Measurements from ENCODE around the gene LRP5.

Gene LRP5

DNA sequence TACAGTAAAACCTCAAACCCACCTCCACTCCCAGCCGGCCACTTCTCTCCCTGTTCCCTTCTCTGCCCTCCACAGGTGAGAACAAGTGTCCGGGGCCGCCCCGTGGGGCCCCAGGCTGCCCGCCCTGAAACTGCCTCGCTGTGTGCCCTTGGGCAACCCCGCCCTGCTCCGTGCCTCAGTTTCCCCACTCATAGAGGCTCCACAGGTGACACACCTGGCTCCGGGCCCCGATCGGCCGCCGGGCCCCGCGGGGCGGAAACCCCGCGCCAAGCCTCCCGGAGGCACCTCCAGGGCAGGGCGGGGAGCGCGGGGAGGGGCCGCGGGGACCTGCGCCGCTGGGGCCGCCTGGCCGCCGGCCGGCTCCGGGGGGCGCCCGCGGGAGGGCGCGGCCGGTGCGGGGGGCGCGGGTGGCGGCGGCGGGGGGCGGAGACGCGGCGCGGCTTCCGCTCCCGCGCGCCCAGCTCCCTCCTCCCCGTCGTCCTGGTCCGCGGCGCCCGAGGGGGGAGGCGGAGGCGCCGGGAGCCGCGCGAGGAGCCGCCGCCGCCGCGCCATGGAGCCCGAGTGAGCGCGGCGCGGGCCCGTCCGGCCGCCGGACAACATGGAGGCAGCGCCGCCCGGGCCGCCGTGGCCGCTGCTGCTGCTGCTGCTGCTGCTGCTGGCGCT, at the start of gene LRP5:
TSS of gene LRP5 (plus strand) at position 475 of the 663 bp plus-strand sequence. CDS start at position 599, 124 bp downstream.
- no peak for DNase-seq

DNA sequence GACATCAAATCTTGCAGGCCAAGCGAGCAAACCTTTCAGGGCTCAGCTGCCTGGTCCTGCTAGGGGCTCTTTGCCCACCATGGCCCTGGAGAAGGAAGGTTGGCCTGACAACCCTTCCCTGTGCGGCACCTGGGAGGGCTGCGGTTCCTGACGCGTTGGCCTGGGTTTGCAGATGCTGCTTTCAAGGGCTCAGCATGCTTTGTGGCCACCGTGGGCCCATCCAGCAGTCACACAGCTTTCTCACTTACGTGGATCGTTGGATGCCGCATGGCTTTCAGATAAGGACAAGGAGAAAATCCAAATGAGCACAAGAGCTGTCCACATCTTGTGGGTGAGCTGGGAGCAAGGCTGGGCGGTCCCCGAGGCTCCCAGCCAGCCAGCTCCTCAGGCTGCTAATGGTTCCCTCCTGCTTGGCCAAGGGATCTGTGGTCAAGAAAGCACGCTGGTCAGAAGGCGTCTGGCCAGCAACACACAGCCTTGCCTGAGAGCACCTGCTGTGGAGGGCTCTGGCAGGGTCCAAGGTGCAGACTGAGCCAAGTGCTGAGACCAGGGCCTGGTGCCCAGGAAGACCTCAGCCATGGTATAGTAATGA, 48.9 kb upstream of the LRP5 start:
- no peak for DNase-seq

DNA sequence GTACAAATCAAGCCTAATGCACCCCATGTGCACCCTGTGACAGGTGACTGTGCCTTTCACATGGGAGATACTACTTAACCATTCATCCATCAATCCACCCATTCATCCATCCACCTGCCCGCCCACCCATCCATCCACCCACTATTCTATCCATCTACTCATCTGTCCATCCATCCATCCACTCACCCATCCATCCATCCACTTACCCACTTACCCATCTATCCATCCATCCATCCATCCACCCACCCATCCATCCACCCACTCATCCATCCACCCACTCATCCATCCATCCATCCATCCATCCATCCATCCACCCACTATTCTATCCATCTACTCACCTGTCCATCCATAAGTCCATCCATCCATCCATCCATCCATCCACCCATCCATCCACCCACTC, 48.1 kb upstream of the LRP5 start:
- DNase-seq, result no peak

DNA sequence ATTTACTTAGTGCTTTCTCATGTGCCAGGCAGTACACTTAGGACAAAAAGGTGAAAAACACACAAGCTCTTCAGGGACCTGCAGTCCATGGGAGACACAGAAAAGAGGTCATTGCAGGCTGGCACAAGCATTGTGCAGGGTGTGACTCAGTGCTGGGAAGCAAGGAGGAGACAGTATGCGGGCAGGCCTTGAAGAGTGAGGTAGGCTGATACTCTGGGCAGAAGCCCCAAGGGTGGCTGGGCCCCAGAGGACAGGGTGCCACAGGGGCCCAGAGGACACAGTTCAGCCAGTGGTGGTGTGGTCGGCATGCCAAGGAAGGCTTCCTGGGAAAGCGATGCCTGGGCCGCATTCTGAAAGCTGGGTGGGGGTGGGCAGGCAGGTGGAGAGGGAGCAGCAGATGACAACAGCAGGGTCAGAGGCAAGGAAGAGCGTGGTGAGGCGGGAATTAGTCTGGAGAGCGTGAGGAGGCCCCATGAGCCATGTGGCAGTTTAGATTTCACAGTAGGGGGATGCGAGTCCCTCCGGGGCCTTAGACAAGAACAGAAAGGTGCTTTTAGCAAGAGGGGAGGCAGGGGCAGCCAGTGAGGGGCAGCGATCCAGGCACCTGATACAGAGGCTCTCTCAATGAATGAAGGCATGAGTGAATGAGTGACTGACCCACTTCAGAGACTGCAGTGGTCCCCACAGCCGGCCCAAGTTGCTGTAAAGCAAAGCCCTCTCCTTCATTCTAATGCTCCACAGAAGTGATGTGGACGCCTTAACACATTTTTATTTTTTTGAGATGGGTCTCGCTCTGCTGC, 47.5 kb upstream of the LRP5 start:
- no peak for DNase-seq

DNA sequence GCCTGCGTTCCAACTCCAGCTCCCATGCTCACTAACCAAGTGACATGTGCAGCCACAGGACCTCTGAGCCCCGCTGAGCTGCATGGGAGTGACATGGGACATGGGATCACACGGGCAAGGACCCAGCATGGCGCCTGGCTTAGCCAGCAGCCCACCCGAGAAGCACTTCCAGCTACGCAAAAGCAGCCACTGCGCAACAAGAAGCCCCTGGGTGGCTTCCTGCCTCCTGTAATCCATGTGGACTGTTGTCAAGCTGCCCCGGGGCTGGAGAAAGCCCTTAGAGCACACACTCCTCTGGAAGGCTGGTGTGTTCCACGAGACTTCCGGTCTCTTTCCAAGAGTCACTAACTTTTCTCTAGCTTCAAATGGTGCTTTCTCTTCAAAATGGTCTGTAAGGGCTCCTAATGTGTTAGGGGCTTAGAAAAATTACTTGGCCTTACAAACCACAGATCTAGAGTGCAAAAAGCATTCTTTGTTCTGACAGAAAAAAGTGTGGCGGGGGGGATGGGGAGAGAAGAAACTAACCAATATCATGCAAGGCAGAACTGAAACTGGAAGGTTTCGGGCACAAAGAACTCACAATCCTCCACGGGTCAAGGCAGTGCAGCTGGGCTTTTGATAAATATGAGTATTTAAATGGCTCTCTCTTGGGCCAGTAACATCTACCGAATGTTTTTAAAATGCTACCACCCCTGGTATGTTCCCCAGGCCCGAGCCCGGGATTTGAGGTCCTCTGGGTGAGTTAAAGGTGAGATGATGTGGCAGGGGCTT, 46.1 kb upstream of the LRP5 start:
- DNase-seq, result no peak

DNA sequence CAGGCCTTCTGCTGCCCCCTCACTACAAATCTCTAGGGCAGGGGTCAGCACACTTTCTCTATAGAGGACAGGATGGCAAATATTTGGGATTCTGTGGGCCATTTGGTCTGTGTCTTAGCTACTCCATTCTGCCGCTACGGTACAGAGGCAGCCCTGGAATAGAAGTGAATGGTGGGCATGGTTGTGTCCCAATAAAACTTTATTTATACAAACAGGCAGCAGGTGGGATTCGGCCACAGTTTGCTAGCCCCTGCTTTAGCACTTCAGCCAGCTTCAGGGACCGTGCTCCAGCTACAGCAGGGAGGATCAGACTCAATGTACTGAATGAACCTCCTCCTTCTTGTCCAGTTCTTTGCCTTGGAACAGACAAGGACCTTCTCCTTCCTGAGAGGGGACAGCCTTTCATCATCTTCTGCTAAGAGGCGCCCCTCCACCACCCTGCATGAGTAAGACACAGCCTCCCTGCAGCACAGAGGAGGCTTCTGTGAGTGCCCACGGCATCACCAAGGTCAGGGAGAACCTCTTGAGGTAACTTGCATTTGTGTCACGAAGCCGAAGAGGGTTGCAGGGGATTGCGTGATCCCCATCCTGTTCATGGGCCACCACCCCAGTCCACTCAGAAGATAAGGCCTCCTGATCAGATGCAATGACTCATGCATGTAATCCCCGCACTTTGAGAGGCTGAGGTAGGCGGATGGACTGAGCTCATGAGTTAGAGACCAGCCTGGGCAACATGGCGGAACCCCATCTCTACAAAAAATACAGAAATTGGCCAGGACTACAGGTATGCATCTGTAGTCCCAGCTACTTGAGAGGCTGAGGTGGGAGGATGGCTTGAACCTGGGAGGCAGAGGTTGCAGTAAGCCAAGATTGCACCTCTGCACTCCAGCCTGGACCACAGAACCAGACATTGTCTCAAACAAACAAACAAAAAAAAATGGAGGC, 45.2 kb upstream of the LRP5 start:
- no peak for DNase-seq

DNA sequence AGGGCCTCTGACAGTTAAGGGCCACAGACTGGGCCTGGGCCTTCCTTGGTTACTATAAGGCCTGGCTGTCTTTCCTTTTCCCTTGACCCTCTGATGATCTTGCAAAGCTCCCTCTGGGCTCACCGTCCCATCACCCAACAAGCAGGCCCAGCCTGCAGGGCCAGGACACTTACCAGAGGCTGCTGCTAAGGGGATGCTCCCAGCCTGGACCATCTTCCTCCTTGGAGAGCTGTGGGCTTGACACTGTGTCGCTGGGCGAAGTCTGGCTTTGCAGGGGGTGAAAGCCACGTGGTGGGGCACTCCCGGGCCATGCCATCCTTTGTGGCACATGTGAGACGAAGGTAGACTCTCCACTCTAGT, 44.5 kb upstream of the LRP5 start:
- no peak for DNase-seq

DNA sequence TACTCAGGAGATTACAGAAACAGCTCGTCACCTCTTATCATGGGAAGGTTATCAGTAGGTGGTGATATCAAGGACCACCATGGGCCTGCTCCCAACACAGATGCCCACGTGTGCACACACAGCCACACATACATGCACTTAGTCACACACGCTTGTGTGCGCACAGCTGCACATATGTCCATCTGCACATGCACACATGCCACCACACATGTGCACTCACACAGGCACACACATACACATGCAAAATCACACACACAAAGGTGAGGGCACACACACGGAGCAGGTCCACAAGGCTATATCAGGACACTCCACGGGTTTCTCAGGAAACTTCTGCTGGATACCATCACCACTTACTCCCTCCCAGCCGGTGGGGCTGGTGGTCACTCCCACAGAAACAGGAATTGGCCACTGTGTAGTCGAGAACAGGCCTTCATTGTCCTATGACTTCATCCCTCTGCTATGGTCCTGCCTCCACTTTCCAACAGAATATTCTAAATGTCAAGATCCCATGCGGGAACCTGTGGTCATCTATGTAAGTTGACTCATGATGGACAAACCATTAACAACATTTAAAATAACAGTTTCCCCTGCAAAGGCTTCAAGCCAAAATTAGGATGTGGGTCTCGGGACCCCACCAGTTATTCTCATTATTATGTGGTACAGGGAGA, 42.8 kb upstream of the LRP5 start:
- DNase-seq, result no peak

DNA sequence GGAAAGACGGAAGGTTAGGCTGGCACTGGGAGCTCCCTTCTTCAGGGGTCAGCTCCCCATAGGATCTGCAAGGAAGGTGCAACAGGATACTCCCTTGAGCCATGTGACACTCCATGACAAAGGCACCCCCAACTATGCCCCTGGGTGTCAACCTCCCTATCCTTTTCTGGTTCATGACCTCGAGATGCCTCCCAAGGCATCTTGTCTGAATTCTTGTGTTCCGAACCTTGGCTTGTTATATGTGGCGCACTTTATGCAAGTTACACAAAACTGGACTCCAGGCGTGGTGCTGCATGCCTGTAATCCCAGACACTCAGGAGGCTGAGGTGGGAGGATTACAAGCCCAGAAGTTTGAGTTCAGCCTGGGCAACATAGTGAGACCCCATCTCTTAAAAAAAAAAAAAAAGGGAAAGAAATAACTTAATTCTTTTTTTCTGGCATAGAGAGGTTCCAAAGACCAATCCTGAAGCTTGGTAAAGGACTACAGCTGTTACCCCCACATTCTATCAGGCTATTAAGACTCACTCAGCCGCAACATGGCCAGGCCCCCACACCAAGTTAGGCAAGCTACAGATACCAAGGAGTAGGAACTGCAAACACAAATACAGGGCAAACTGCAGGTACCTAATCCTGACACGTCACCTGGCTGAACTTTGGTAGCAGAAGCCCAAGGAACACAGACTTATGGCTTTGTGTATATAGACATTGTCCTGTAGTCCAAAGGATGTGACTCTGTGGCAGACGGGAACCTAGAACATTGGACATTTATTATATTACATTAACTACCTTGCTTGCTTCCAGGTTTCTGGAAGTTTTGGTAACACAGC, 42.0 kb upstream of the LRP5 start:
- no peak for DNase-seq

DNA sequence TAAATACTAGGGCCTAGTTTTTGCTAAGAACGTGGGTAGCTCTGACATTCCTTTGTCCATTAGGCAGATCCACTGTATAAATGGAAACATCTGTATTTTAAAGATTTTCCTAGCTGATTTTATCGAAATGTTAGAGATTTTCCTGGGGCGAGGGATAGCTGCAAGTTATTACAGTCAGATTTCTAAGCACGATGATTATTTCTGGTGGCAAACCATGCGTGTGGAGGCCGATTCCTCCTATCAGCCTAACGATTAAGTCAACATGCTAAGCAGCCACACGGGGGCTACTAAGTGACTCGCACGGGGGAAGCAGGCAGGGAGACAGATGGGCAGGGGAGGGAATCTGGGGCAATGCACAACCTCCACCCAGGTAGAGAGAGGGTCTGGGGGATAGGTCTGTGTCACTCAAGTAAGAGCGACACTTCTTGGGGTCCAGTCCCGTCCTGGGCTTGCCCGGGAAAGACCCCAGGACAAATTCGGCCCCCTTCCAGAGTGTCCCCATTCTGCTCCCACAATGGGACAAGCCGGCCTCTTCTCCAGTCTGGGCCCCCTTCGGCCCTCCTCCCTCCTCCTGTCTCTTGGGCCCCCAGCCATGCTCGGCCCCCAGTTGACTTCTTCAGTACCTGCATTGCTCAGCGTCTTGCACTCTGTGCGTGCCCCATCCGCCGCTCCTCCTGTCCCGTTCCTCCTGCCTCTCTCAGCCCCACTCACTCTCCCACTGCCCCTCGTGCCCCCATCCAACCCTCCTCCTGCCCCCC, 41.2 kb upstream of the LRP5 start:
- DNase-seq, result peak; percentile 71

DNA sequence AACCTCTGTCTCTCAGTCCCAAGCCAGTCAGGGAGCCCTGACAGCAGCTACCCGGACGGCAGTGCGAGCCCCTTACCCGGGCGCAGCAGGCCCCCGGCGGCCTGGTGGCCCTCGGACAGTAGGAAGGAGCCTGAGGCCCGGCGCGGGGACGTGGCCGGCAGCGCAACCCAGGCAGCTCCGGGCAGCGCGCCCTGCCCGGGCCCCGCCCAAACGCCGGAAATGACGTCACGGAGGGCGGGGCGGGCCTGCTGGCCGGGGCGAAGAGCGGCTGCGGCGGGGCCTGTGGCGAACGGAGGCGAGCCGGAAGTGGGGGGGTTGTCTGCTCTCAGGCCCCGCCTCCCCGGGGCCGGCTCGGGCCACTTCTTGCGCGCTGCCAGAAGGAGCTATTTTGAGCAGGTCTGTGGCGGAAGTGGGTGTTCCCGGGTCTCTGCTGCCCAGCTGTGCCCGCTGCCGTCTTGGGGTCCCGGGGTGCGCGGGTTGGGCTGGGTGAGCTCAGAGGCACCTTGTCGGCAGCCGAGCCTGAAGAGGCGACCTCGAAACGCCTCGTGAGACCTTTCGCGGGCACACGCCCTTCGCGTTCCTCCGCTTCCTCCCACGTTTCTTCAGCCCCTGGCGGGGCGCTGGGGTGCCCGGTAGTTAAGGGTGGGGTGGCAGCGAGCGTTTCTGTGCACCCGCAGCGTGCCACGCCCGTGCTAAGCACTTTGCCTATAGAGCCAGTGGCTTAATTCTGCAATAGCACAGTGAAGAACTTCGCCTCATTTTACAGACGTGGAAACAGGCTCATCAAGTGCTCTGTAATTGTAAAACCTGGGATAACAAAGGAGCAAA, 40.4 kb upstream of the LRP5 start, which contains the start of gene C11orf24:
TSS of gene C11orf24 (minus strand) at position 193 of the 828 bp plus-strand sequence. CDS start 8,206 bp downstream, outside the sequence.
- DNase-seq, result peak; percentile 93

DNA sequence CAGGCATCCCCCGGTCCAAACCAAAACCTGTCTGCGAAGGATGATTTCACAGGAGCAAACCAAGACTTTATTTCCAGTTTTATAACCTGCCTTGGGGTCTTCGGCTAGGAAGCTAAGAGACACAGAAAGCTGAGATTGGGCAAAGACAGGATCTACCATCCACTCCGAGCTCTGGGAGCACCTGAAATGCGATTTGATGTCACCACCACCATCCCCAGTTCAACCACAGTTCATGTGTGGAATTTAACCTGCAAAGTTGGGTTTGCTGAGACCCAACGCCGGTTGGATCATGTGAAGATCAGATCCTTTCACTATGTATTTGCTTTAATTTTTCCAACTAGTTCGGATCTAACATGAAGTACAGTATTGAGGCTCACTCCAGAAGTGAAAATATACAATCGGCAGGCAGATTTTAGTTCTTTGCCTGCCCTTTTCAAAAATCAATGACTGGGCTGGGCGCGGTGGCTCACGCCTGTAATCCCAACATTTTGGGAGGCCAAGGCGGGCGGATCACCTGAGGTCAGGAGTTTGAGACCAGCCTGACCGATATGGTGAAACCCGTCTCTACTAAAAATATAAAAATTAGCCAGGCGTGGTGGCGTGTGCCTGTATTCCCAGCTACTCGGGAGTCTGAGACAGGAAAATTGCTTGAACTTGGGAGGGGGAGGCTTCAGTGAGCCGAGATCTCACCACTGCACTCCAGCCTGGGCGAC, 39.2 kb upstream of the LRP5 start:
- no peak for DNase-seq

DNA sequence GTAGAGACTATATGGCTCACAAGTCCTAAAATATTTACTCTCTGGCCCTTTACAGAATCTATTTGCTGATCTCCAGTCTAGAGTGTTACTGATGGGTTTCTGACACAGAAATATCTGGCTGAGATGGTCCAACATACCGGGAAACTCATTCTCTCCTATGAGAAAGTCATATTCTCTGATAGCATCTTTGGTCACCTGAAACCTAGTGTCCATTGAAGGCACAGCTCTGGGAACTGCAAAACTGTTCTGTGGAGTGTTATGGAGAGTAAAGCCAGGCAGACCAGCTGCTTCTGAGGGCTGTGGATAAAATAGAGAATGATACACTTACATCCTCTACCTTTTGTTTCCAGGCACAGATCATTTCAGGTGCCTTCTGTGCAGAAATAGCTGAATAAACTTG, 38.1 kb upstream of the LRP5 start:
- no peak for DNase-seq

DNA sequence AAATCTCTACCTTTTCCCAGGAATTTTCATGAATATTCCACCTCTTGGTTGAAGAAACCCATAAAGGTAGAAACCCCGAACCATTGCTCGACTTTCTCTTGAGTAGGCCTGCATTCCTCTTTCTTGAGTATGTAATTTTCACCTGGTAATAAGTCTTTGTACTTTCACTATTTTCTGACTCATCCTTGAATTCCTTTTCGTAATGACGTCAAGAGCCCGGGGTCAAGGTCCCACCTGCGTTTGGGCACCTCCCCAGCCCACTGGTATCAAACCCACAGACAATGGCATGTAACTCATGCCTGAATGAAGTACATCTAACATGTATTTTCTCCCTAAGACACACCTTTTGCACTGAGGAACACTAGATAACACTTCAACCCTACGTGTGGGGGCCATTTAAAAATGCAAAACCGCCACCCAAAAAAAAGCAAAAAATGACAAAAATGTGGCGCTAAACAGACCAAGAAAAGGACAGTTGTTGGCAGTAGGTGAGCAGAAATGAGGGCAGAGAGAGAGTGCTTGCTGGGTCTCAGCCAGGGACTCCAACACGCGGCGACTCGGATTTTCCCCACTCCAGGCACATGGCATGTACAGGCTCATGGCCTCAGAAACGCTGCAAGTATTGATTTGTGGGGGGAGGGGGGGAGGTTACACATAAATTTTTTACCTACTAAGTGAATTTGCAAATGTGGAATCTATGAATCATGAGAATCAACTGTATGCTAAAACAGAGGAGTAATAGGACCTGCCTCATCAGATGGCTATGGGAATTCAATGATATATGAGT, 36.5 kb upstream of the LRP5 start:
- DNase-seq, result no peak

DNA sequence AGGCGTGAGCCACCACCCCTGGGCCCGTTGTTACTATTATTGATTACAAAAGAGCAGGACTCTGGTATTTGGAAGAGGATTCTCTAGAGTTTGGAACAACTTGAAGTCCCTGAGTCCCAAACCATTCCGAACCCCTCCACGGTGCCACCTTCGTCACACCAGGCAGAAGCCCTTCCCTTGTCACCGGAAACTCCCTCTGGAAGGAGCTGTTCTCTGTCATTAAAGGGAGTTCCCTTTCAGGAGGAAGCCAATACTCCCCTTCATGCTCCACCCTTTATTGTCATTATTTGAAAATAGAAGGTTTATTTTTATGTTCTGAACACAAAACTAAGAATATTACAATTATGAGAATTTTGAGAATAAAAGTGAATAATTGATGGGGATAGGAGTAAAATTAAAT, 35.5 kb upstream of the LRP5 start:
- DNase-seq, result no peak

DNA sequence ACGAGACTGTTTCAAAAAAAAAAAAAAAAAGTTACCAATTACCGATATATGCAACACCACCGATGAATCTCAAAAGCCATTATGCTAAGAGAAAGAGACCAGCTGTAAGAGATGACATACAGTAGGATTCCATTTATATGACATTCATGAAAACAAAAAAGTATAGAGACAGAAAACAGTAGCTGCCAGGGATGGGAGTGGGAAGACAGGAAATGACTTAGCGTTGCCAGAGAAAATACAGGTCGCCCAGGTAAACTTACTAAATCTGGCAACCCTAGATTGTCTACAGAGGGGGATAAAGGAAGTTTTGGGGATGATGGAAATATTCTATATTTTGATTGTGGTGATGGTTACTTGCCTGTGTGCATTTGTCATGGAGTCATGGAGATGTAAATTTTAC, 32.7 kb upstream of the LRP5 start:
- DNase-seq, result no peak

DNA sequence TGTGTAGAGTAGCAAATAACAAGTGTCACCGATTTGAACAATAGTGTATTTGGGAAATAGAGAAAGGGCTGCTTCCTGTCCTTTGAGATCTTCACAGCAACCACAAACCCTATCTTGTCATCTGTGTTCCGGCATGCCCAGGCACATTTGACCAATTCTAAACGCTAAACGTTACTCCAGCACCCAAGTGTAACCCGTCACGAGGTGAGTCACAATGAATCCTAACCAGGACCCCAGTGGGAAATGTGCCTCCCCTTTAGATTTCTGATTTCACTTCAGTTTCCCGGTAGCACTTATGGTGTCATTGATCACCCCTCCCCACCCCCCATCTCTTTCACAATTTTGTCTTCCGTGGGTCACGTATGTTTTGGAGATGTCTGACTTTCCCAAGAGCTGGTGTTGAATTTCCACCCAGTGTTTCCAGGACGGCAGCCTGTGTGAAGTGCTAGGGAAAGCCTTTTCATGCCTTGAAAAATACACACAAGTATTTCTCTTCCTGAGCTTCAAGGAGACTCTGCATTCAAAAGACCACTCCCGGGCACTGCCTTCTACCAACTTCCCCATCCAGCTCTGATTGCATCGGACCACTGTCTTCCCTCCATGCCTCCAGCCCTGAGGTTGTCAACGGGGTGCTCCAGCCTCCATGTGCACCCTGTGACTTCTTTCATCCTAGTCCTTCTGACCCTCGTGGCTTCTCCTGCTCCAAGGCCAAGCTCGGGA, 30.1 kb upstream of the LRP5 start:
- DNase-seq, result peak; percentile 52

All from CD4-positive, alpha-beta T cell treated with Interleukin-17A for 1 hour (primary cell).